Fibroblast of skin of right biceps (primary cell): Measurements from ENCODE around the gene KMT5B.

ENCODE experiments used
- DNase-seq: peaks from one replicate; pipeline ENCODE4 v3.0.0-alpha.2; 2013

KMT5B gene

GRCh38 chr11:68179847-68180246 lies 33.2 kb downstream of the KMT5B start:
- DNase-seq, result no peak

- no peak for DNase-seq
Measured at GRCh38 chr11:68177877-68178276, 35.2 kb downstream of the KMT5B start.

GRCh38 chr11:68173926-68174325 lies 39.2 kb downstream of the KMT5B start:
- DNase-seq, result no peak

- no peak for DNase-seq
Measured at GRCh38 chr11:68169442-68169841, 43.7 kb downstream of the KMT5B start.

GRCh38 chr11:68168694-68169093 lies 44.4 kb downstream of the KMT5B start:
- DNase-seq, result no peak

- no peak for DNase-seq
Measured at GRCh38 chr11:68167474-68167873, 45.6 kb downstream of the KMT5B start.

GRCh38 chr11:68166969-68167368 lies 46.1 kb downstream of the KMT5B start:
- DNase-seq, result no peak

GRCh38 chr11:68165601-68166000 lies 47.5 kb downstream of the KMT5B start:
- DNase-seq, result no peak

GRCh38 chr11:68164437-68164836 lies 48.7 kb downstream of the KMT5B start:
- peak; percentile 28 for DNase-seq

GRCh38 chr11:68163691-68164090 lies 49.4 kb downstream of the KMT5B start:
- DNase-seq, result no peak

- peak; percentile 18 for DNase-seq
Measured at GRCh38 chr11:68160100-68160695, 52.9 kb downstream of the KMT5B start.

GRCh38 chr11:68159665-68160064 lies 53.4 kb downstream of the KMT5B start:
- no peak for DNase-seq

- DNase-seq, result no peak
Measured at GRCh38 chr11:68159161-68159560, 53.9 kb downstream of the KMT5B start.

GRCh38 chr11:68158580-68158979 lies 54.5 kb downstream of the KMT5B start:
- DNase-seq, result no peak

GRCh38 chr11:68153742-68154141 lies 59.4 kb downstream of the KMT5B start:
- no peak for DNase-seq

- no peak for DNase-seq
Measured at GRCh38 chr11:68150037-68150436, 63.1 kb downstream of the KMT5B start.

GRCh38 chr11:68149417-68149816 lies 63.7 kb downstream of the KMT5B start:
- DNase-seq, result no peak

GRCh38 chr11:68148879-68149278 lies 64.2 kb downstream of the KMT5B start:
- DNase-seq, result no peak

- DNase-seq, result no peak
Measured at GRCh38 chr11:68148071-68148805, 64.9 kb downstream of the KMT5B start.

GRCh38 chr11:68146704-68147474 lies 66.2 kb downstream of the KMT5B start:
- DNase-seq, result peak; percentile 14

GRCh38 chr11:68146010-68146540 lies 67.0 kb downstream of the KMT5B start:
- no peak for DNase-seq

GRCh38 chr11:68145120-68145866 lies 67.8 kb downstream of the KMT5B start:
- DNase-seq, result no peak

- DNase-seq, result no peak
Measured at GRCh38 chr11:68143310-68143689, 69.8 kb downstream of the KMT5B start.
